Activated naive CD4-positive, alpha-beta T cell treated with anti-CD3 and anti-CD28 coated beads, Interleukin-2, amount 50 U/mL, for 24 hours (primary cell): ENCODE results near the gene WBP2.
"Not testable (repeated sequence)": the region's sequence is repeated elsewhere in the genome, so short reads cannot be mapped to it uniquely, and the experiment has no call there.

Source experiments
- H3K27ac Mint-ChIP-seq: one replicate; pipeline ENCODE4 v1.8.0; 2021; ENCODE audit warnings: mild to moderate bottlenecking, mixed read lengths
- H3K27me3 Mint-ChIP-seq: one replicate; pipeline ENCODE4 v1.8.0; 2021; ENCODE audit warnings: mixed read lengths
- H3K36me3 Mint-ChIP-seq: one replicate; pipeline ENCODE4 v1.8.0; 2021; ENCODE audit warnings: mixed read lengths
- H3K4me1 Mint-ChIP-seq: one replicate; pipeline ENCODE4 v1.8.0; 2021; ENCODE audit warnings: mixed read lengths
- H3K4me3 Mint-ChIP-seq: one replicate; pipeline ENCODE4 v1.8.0; 2021; ENCODE audit warnings: mild to moderate bottlenecking, mixed read lengths
- H3K9me3 Mint-ChIP-seq: one replicate; pipeline ENCODE4 v1.8.0; 2021; ENCODE audit warnings: mixed read lengths

Gene WBP2

GRCh38 chr17:75875940-75876189 lies 20.7 kb upstream of the WBP2 start:
- H3K9me3 Mint-ChIP-seq = no peaks in the 10 kb centered on the region
- peak overlapping the region; percentile 88 for H3K4me3 Mint-ChIP-seq
- H3K27ac Mint-ChIP-seq = peak overlapping the region; percentile 81
- H3K36me3 Mint-ChIP-seq = no peaks in the 10 kb centered on the region
- no peaks in the 10 kb centered on the region for H3K27me3 Mint-ChIP-seq
- H3K4me1 Mint-ChIP-seq = peaks cover 40% of the 10 kb centered on the region

- peak overlapping the region; percentile 88 for H3K4me3 Mint-ChIP-seq
- no peaks in the 10 kb centered on the region for H3K27me3 Mint-ChIP-seq
- H3K4me1 Mint-ChIP-seq = peaks cover 40% of the 10 kb centered on the region
- no peaks in the 10 kb centered on the region for H3K9me3 Mint-ChIP-seq
- no peaks in the 10 kb centered on the region for H3K36me3 Mint-ChIP-seq
- H3K27ac Mint-ChIP-seq = no peak overlapping the region
These were observed 20.2 kb upstream of the WBP2 start for GRCh38 chr17:75875182-75875939.

GRCh38 chr17:75874323-75875181 lies 19.4 kb upstream of the WBP2 start:
- H3K27ac Mint-ChIP-seq = peak overlapping the region; percentile 41

GRCh38 chr17:75873587-75874322 lies 18.6 kb upstream of the WBP2 start:
- Mint-ChIP-seq H3K9me3 (no peaks in the 10 kb centered on the region), H3K36me3 (no peaks in the 10 kb centered on the region), H3K27me3 (no peaks in the 10 kb centered on the region), H3K4me1 (peaks cover 40% of the 10 kb centered on the region), H3K4me3 (no peak overlapping the region), H3K27ac (peak overlapping the region; percentile 59)

More at GRCh38 chr17:75874323-75875181, 19.4 kb upstream of the WBP2 start:
- Mint-ChIP-seq H3K27me3 (no peaks in the 10 kb centered on the region), H3K36me3 (no peaks in the 10 kb centered on the region), H3K4me3 (no peak overlapping the region), H3K4me1 (peaks cover 40% of the 10 kb centered on the region), H3K9me3 (no peaks in the 10 kb centered on the region)

- Mint-ChIP-seq H3K4me3 (no peak overlapping the region), H3K27ac (no peak overlapping the region), H3K36me3 (no peaks in the 10 kb centered on the region), H3K27me3 (no peaks in the 10 kb centered on the region), H3K4me1 (peaks cover 38% of the 10 kb centered on the region), H3K9me3 (no peaks in the 10 kb centered on the region)
These were observed 17.6 kb upstream of the WBP2 start for GRCh38 chr17:75872434-75873351.

GRCh38 chr17:75870228-75870627 lies 15.1 kb upstream of the WBP2 start:
- peaks cover 23% of the 10 kb centered on the region for H3K4me1 Mint-ChIP-seq
- not testable (repeated sequence) for H3K4me3 Mint-ChIP-seq, H3K27me3 Mint-ChIP-seq, H3K27ac Mint-ChIP-seq, H3K9me3 Mint-ChIP-seq, H3K36me3 Mint-ChIP-seq

GRCh38 chr17:75869282-75870141 lies 14.4 kb upstream of the WBP2 start:
- H3K4me1 Mint-ChIP-seq = peaks cover 30% of the 10 kb centered on the region
- no peaks in the 10 kb centered on the region for H3K27me3 Mint-ChIP-seq
- no peaks in the 10 kb centered on the region for H3K36me3 Mint-ChIP-seq
- H3K9me3 Mint-ChIP-seq = no peaks in the 10 kb centered on the region
- H3K4me3 Mint-ChIP-seq = no peak overlapping the region
- H3K27ac Mint-ChIP-seq = no peak overlapping the region

GRCh38 chr17:75868730-75869281 lies 13.7 kb upstream of the WBP2 start:
- H3K9me3 Mint-ChIP-seq, H3K4me3 Mint-ChIP-seq, H3K36me3 Mint-ChIP-seq, H3K27me3 Mint-ChIP-seq, H3K27ac Mint-ChIP-seq: not testable (repeated sequence)
- H3K4me1 Mint-ChIP-seq = peaks cover 33% of the 10 kb centered on the region

- H3K27me3 Mint-ChIP-seq, H3K27ac Mint-ChIP-seq, H3K36me3 Mint-ChIP-seq, H3K4me3 Mint-ChIP-seq, H3K9me3 Mint-ChIP-seq: not testable (repeated sequence)
- peaks cover 25% of the 10 kb centered on the region for H3K4me1 Mint-ChIP-seq
These were observed 10.5 kb upstream of the WBP2 start for GRCh38 chr17:75865404-75866188.

GRCh38 chr17:75864887-75865286 lies 9.8 kb upstream of the WBP2 start:
- Mint-ChIP-seq H3K27ac (peak overlapping the region; percentile 68), H3K4me1 (peaks cover 25% of the 10 kb centered on the region)
- H3K9me3 Mint-ChIP-seq, H3K27me3 Mint-ChIP-seq, H3K36me3 Mint-ChIP-seq, H3K4me3 Mint-ChIP-seq: not testable (repeated sequence)

- Mint-ChIP-seq H3K4me3 (no peak overlapping the region), H3K27ac (peak overlapping the region; percentile 68), H3K9me3 (no peaks in the 10 kb centered on the region), H3K36me3 (no peaks in the 10 kb centered on the region), H3K4me1 (peaks cover 25% of the 10 kb centered on the region), H3K27me3 (no peaks in the 10 kb centered on the region)
These were observed 9.3 kb upstream of the WBP2 start for GRCh38 chr17:75864448-75864871.

- H3K27ac Mint-ChIP-seq = peak overlapping the region; percentile 10
- no peak overlapping the region for H3K4me3 Mint-ChIP-seq
- no peaks in the 10 kb centered on the region for H3K9me3 Mint-ChIP-seq
- no peaks in the 10 kb centered on the region for H3K36me3 Mint-ChIP-seq
- H3K27me3 Mint-ChIP-seq = no peaks in the 10 kb centered on the region
- peaks cover 31% of the 10 kb centered on the region for H3K4me1 Mint-ChIP-seq
These were observed 6.8 kb upstream of the WBP2 start for GRCh38 chr17:75861927-75862317.

- H3K27ac Mint-ChIP-seq = peak overlapping the region; percentile 35
- not testable (repeated sequence) for H3K4me3 Mint-ChIP-seq, H3K36me3 Mint-ChIP-seq, H3K9me3 Mint-ChIP-seq, H3K27me3 Mint-ChIP-seq
- peaks cover 25% of the 10 kb centered on the region for H3K4me1 Mint-ChIP-seq
These were observed 4.2 kb upstream of the WBP2 start for GRCh38 chr17:75859358-75859757.
